Glomerular endothelial cell (primary cell): ENCODE results near the gene PKNOX2. TPM values are rescaled to one million over a fixed set of nuclear protein-coding genes. Genes with fewer than 3 reads are reported as not detected.

Source experiments
- DNase-seq: peaks from one replicate; pipeline ENCODE4 v3.0.0-alpha.2; 2011; ENCODE audit warnings: low read depth, low spot score; ENCODE audit errors: extremely low read depth
- total RNA-seq: library from RNA; depleted of rRNA; stranded (reverse); fragments of >200 nt; gene quantifications from 2 replicates; pipeline ENCODE4 v1.2.3, GENCODE V29; 2015

Gene PKNOX2
- total RNA-seq, 1 donor from 2014 or later: 0.76 TPM

DNA sequence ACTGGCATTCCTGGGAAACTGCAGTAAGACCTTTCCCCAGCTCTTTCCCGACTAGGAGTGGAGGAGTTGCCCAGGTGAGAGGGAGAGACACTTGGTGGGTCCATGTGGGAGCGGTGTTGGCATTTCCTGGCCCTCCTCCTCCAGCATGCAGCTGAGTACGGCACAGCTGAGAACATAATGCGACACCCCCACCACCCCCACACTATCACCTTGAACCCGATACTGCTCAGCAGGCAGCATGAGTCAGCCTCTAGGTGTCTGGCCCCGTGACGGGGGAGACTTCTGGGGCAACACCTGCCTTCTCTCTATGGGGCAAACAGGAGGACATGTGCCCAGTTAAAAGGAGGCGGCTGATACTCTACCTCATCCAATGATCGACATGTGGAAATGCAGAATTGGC is 64.4 kb downstream of the PKNOX2 start:
- DNase-seq: no peak

- DNase-seq: no peak
Observed at GRCh38 chr11:125229916-125230315, 65.4 kb downstream of the PKNOX2 start.

GRCh38 chr11:125233116-125233515 is 68.6 kb downstream of the PKNOX2 start:
- DNase-seq: no peak

GRCh38 chr11:125233736-125234275 is 69.3 kb downstream of the PKNOX2 start:
- no peak for DNase-seq

- DNase-seq: no peak
Observed at GRCh38 chr11:125235071-125235471, 70.5 kb downstream of the PKNOX2 start.

GRCh38 chr11:125236072-125236825 is 71.7 kb downstream of the PKNOX2 start:
- DNase-seq: no peak

GRCh38 chr11:125239585-125240560 is 75.3 kb downstream of the PKNOX2 start:
- DNase-seq: no peak

GRCh38 chr11:125241104-125241503 is 76.6 kb downstream of the PKNOX2 start:
- DNase-seq: no peak

DNA sequence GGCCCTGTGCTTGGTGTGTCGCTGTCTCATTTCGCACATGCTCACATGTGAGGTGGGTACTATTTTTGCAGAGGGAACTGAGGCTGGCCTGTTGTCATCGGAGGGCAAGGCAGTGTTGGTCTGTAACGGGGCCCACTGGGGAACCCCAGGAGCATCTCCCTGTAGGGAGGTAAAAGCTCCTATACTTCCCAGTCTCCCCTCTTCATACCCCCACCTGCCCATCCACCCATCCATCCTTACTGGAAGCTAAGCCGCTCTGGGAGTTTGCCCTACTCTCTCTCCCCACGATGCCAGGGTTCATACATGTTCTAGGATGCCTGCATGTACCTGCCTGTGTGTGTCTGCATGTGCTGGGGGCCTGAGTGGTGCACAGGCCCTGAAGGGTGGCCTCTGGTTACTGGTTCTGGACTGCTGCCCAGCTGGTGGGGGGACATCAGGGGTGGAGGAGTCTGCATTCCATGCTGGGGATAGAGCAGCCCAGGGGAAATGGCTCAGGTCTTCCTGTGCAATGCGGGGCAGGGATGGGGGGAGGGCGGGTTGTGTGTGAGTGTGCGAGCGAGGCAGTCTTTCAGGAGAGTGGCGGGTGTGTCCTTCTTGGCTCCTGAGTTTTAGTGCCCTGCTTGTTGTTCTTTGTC is 77.7 kb downstream of the PKNOX2 start:
- no peak for DNase-seq

DNA sequence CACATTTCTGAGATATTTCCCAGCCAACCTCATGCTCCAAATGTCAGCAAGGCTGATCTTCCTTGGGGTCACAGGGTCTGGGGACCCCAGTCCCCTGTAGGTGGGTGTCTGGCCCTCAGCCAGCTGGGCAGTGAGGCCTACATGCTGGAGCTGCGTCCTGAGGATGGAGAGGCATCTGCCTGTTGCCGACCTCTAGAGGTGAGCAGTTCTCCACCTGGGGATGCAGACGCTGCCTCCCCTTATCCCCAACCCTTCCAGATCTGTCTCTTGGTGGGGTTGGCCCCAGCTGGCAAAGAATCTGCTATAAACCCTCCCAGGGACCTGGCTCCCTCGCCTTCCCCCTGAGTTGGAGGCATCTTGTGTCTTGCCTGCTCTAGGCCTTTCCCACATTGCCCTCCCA is 79.6 kb downstream of the PKNOX2 start:
- DNase-seq: no peak

GRCh38 chr11:125245299-125245698 is 80.7 kb downstream of the PKNOX2 start:
- no peak for DNase-seq

- DNase-seq: no peak
Observed at GRCh38 chr11:125247431-125247830, 82.9 kb downstream of the PKNOX2 start.

- DNase-seq: no peak
Observed at GRCh38 chr11:125250318-125251213, 86.0 kb downstream of the PKNOX2 start.

DNA sequence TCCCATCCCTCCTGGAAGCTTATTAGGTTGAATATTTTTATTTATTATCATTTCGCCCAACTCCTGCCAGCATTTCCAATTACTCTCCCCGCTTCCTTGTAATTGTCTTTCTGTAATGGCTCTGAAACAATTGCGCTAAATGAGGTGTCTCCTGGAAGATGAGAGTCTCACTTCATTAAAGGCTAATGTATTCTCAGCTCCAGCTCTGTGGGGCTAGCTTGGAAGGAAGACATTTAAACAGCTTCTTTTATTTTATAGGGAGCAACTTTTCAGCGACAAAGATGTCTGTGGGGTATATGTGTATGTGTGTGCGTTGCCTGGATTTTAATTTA is 86.6 kb downstream of the PKNOX2 start:
- no peak for DNase-seq

GRCh38 chr11:125251956-125252355 is 87.4 kb downstream of the PKNOX2 start:
- DNase-seq: no peak

DNA sequence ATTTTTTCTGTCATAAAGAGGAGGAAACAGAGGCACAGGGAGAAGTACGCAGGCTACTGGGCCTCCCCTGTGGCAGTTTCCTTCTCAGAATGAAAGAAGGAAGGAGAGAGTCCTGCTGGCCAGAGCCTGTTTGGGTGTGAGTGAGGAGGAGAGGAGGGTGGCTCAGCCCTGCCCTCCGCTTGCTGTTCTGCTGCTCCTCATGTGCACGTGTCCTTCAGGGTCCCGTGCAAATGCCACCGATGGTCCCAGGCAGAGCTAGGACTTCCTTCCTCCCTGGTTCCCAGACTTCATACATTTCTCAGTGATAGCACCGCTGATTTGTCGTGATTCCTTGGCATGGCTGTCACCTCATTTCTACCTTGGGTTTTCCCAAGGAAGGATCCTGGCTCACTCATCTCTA is 88.7 kb downstream of the PKNOX2 start:
- DNase-seq: no peak

GRCh38 chr11:125253795-125254525 is 89.4 kb downstream of the PKNOX2 start:
- no peak for DNase-seq

GRCh38 chr11:125256541-125257189 is 92.1 kb downstream of the PKNOX2 start:
- DNase-seq: no peak

- no peak for DNase-seq
Observed at GRCh38 chr11:125257190-125257579, 92.6 kb downstream of the PKNOX2 start.
